ENCODE results near the gene ZNF185.

- TF ChIP-seq CTCF (IDR thresholded peaks at IDR 0.05 in 2 of 3, conservative IDR thresholded peaks at IDR 0.05 in 1 of 3; ENCODE audit: borderline replicate concordance in 1 of 3, insufficient read depth in 1 of 3, low read depth in 2 of 3, low read length in 2 of 3) (no peak), MAX (IDR thresholded peaks at IDR 0.05) (no peak), POLR2AphosphoS5 (IDR thresholded peaks at IDR 0.05; ENCODE audit: low read depth, low read length) (no peak), POLR2A (IDR thresholded peaks at IDR 0.05; ENCODE audit: borderline replicate concordance, extremely low read depth, insufficient read depth, insufficient read length) (no peak)
Observed at GRCh38 chrX:152893980-152894610, 3.8 kb upstream of the ZNF185 start.

All from HCT116 (cell line).